GM18511 (cell line): ENCODE data around the gene TCFL5.

ENCODE experiments used
- ATAC-seq: cut with Tn5 transposase; IDR thresholded peaks from one replicate; pipeline ENCODE4 v1.9.1; 2021; ENCODE audit warnings: mild to moderate bottlenecking, moderate library complexity; ENCODE audit not compliant: unreplicated experiment

Gene TCFL5

GRCh38 chr20:62814060-62814708 lies 47.4 kb downstream of the TCFL5 start:
- no peak for ATAC-seq

DNA sequence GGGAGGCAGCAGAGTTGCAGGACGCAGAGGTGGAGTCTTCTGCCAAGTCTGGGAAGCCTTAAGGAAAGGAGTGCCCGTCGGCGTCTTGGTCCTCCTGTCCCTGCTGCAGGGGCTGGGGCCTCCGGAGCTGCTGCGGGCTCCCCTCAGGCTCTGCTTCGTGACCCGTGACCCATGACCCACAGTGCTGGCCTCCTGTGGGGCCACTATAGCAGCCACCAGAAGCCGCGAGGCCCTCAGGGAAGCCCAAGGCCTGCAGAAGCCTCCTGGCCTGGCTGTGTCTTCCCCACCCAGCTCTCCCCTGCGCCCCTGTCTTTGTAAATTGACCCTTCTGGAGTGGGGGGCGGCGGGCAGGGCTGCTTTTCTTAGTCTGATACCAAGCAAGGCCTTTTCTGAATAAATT lies 48.0 kb downstream of the TCFL5 start:
- no peak for ATAC-seq

- ATAC-seq = no peak
These were observed 48.8 kb downstream of the TCFL5 start for GRCh38 chr20:62812907-62813200.

- ATAC-seq = no peak
These were observed 49.3 kb downstream of the TCFL5 start for GRCh38 chr20:62812181-62812906.

GRCh38 chr20:62811720-62812119 lies 49.9 kb downstream of the TCFL5 start:
- ATAC-seq = no peak

GRCh38 chr20:62811320-62811719 lies 50.3 kb downstream of the TCFL5 start:
- ATAC-seq = no peak

DNA sequence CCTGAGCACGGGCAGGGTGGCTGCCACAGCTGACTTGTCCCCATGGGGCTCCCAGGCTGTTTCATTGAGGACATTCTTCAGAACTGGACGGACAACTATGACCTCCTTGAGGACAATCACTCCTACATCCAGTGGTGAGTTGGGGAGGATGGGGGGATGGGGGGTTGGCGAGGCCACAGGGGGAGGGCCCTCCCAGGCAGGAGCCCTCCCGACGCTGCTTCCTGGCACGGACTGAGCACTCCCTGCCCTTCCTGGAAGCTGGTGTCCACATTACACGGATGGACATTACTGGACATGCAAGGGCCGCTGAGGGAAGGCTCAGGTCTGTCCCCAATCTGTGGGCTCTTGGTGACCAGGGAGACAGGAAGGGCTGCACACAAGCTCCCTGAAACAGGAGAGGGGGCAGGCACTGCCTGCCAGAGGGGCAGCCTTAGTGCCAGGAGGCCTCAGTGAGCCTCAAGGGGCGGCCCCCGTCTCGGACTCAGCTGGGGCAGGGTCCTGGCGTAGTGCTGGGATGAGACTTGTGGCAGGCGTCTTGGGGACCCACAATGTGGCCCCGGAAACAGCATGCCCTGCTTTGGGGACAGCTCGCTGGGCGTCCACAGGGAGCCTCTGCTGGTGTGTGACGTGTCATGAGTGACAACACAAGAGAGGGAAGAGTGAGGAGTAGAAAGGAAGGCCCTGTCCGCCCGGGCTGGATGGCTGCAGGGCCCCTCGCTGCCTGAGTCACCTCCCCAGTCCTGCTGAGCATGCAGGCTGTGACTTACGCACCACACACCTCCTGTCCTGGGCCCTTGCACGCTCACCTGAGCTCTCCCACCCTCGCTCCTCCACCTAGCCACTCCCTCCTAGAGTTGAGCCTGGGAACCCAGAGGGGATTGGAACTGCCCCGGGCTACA lies 51.8 kb downstream of the TCFL5 start:
- ATAC-seq = no peak

DNA sequence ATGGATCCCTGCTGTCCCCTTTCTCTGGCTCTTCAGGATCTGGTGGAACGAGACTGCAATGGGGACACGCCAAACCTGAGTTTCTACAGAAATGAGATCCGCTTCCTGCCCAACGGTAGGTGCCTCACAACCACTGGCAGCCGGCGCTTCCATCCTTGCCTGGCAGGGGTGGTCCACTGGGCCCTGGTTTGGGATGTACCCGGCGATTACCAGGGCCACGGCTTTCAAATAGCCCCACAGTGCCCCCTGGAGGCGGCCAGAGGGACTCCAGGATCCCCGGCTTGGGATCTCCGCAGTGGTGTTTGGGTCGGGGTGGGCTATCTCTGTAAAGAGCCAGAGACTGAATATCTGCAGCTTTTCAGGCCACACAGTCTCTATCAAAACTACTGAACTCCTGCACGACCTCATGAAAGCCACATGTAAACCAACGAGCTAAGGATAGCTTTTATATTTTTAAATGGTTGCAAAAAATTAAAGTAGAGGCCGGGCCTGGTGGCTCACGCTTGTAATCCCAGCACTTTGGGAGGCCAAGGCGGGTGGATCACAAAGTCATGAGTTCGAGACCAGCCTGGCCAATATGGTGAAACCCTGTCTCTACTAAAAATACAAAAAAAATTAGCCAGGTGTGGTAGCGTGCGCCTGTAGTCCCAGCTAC lies 53.3 kb downstream of the TCFL5 start:
- no peak for ATAC-seq

DNA sequence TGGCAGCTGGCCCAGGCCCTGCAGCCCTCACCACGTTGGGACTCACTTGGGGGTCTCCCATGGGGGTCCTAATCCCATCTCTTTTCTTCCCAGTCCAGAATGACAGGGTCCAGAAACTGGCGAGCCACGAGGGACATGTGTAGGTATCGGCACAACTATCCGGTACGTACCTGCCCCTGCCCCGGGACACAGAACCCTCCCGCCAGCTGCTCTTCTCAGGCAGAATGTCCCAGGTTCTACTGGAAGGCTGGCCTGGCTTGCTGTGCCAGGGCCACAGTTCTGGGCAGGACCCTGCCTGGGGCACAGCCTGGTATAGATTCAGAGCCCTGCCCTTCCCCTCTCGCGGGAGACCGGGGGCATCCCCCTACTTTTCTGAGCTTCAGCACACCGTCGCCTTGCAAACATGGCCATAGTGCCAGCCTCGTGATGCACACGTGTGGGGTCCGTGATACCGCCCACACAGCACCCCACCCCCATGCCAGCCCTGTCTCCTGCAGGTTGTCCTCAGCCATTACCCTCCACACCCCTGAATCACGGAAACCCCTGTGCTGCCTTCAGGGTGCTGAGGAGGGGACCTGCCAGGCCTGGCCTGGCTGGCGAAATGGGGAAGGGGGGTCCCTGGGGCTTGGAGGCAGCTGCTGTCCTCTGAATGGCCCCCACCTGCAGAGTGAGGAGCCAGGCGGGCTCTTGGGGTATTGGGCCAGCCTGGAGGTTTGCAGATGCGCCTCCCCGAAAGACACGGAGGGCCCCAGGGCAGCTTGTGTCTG lies 54.0 kb downstream of the TCFL5 start:
- ATAC-seq = no peak

- no peak for ATAC-seq
These were observed 55.1 kb downstream of the TCFL5 start for GRCh38 chr20:62806383-62807050.

DNA sequence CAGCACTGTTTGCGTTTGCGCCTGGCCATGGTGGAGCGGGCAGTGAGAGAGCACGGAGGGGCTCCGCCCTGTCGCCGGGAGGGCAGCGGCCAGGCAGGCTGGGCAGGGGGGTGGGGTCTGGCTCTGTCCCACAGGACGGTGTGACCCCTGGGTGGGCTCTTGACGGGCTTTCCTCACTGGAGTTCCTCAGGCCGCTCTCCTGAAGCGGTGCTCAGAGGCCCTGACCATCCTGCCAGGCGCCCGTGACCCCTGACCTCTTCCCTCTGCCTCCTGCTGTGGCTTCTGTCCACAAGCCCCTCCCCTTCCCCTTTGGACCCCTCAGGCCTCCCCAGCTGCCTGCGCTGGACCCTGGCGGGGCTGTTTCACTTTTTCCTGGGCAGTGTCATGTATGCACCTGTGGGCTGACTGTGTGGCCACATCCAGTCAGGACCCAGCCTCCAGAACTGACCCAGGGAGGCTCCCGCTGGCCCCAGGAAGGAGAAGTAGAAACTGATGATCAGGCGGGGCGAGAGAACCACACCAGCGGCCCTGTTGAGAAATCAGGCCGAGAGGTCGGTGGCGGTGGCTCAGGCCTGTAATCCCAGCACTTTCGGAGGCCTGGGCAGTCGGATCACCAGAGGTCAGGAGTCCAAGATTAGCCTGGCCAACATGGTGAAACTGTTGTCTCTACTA lies 55.8 kb downstream of the TCFL5 start:
- no peak for ATAC-seq

DNA sequence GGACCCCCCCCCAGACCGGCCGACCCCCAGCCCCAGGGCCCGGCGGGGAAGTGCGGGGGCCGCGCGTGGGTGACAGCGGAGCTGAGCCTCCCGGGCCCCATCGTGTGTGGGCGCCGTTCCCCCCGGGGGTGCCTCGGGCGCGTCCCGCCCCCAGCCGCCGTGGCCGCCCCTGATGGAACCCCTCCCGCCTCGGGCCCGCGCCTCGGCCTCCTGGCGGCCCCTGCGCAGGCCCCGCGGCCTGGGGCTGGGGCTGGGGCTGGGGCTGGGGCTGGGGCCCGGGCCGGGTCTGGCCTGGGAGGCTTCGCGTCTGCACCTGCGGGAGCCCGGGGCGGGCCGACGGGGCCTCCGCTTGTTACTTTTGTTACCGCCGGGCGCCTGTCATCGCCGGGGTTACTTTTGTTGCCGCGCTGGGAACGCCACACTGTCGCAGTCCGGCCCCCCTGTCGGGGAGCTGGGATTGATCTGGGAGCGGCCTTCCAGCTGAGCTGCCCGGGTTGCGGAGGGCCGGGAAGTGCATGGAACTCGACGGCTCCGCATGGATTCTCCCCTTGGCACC lies 56.4 kb downstream of the TCFL5 start:
- ATAC-seq = no peak

- ATAC-seq = peak; percentile 63
These were observed 56.9 kb downstream of the TCFL5 start, which contains the start of gene OGFR for GRCh38 chr20:62804627-62805154. TSS of gene OGFR (plus strand) at chr20:62804835. CDS start at chr20:62804860, 25 bp downstream.

DNA sequence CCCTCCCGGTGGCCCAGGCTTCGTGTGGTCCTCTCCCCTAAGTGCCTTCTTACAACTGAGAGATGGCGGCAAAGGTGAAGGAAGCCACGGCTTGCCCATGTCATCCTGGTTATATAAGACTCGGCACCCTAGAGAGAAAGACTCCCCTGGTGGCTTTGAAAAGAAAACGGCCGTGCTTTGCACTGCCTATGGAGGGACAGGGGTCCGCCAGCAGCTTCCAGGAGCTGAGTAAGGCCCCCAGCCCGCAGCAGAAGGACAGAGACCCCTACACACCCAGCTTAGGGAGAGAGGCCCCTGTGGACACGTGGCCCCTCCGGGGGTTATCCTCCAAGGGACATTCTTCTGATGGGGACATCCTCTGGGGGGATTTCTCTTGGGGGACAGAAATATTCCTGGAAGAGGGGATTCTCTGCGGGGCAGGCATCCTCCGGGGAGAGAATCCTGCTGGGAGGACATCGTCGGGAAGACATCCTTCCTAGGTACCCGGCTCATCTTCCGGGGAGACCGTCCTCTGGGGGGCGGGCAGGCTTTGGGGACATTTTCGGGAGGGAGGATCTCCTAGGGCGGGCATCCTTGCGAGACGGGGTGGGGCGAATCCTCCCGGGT lies 57.5 kb downstream of the TCFL5 start:
- peak; percentile 10 for ATAC-seq

GRCh38 chr20:62802026-62802712 lies 59.5 kb downstream of the TCFL5 start:
- ATAC-seq = no peak

- ATAC-seq = no peak
These were observed 60.2 kb downstream of the TCFL5 start for GRCh38 chr20:62801284-62802010.
